HG03520 (cell line): Measurements from ENCODE around the gene APOA5.
"Not testable (repeated sequence)": the region's sequence is repeated elsewhere in the genome, so short reads cannot be mapped to it uniquely, and the experiment has no call there.

ENCODE experiments used
- ATAC-seq: cut with Tn5 transposase; IDR thresholded peaks from one replicate; pipeline ENCODE4 v1.9.1; 2021; ENCODE audit warnings: mild to moderate bottlenecking, moderate library complexity; ENCODE audit not compliant: unreplicated experiment

The APOA5 gene

GRCh38 chr11:116801662-116802061, 10.0 kb upstream of the APOA5 start:
- ATAC-seq: not testable (repeated sequence)

GRCh38 chr11:116800610-116801009, 8.9 kb upstream of the APOA5 start:
- ATAC-seq: no peak

- no peak for ATAC-seq
Measured at GRCh38 chr11:116798368-116798767, 6.7 kb upstream of the APOA5 start.

- no peak for ATAC-seq
Measured at GRCh38 chr11:116797816-116798215, 6.1 kb upstream of the APOA5 start.

- no peak for ATAC-seq
Measured at GRCh38 chr11:116796548-116796947, 4.9 kb upstream of the APOA5 start.

- ATAC-seq: no peak
Measured at GRCh38 chr11:116794851-116795250, 3.2 kb upstream of the APOA5 start.

- no peak for ATAC-seq
Measured at GRCh38 chr11:116793772-116794097, 2.1 kb upstream of the APOA5 start.

- no peak for ATAC-seq
Measured at GRCh38 chr11:116792869-116793771, 1.4 kb upstream of the APOA5 start.

- no peak for ATAC-seq
Measured at GRCh38 chr11:116792144-116792868, 627 bp upstream of the APOA5 start.

GRCh38 chr11:116791002-116791812, 472 bp downstream of the APOA5 start:
- no peak for ATAC-seq

- ATAC-seq: no peak
Measured at GRCh38 chr11:116790167-116791001, 1.3 kb downstream of the APOA5 start.

- no peak for ATAC-seq
Measured at GRCh38 chr11:116788975-116789374, 2.7 kb downstream of the APOA5 start.

GRCh38 chr11:116788534-116788933, 3.1 kb downstream of the APOA5 start:
- no peak for ATAC-seq

- peak; percentile 71 for ATAC-seq
Measured at GRCh38 chr11:116787786-116788486, 3.7 kb downstream of the APOA5 start, which contains the start of gene ZPR1. Gene ZPR1 (minus strand): TSS chr11:116788023. CDS start chr11:116787990, 33 bp downstream.

GRCh38 chr11:116787436-116787785, 4.3 kb downstream of the APOA5 start:
- no peak for ATAC-seq

GRCh38 chr11:116786966-116787365, 4.7 kb downstream of the APOA5 start:
- ATAC-seq: no peak

GRCh38 chr11:116786326-116786725, 5.4 kb downstream of the APOA5 start:
- ATAC-seq: no peak

GRCh38 chr11:116782728-116783127, 9.0 kb downstream of the APOA5 start:
- ATAC-seq: no peak

- ATAC-seq: no peak
Measured at GRCh38 chr11:116778556-116778955, 13.1 kb downstream of the APOA5 start.

- no peak for ATAC-seq
Measured at GRCh38 chr11:116777056-116777455, 14.6 kb downstream of the APOA5 start.
